Gastrocnemius medialis (tissue), 4 donors: ENCODE results near the gene KRTAP5-4. TPM values are rescaled to one million over a fixed set of nuclear protein-coding genes. Genes with fewer than 3 reads are reported as not detected.
"Not testable (repeated sequence)": the region's sequence is repeated elsewhere in the genome, so short reads cannot be mapped to it uniquely, and the experiment has no call there.

Experiments used
- ATAC-seq, 2 donors: fragments of 150-250 bp; one replicate each; pipeline ENCODE4 v1.9.1; 2016
- DNase-seq, 2 donors: peaks; one replicate each; pipeline ENCODE4 v3.0.0-alpha.2; 2019
- H3K27ac ChIP-seq, 4 donors: fragments of 200-600 bp; sonication (generic); 1 replicate in 1 of 4; 2 replicates in 3 of 4; pipeline ENCODE4 v1.5.1; 2016 to 2018; ENCODE audit warnings: mild to moderate bottlenecking in 2 of 4, moderate library complexity in 1 of 4
- H3K27me3 ChIP-seq, 3 donors: fragments of 200-600 bp; sonication (generic) in 2 of 3; 1 replicate in 1 of 3; 2 replicates in 2 of 3; pipeline versions ENCODE4 v1.5.1 to v1.6.0; 2016 to 2019; ENCODE audit warnings: mild to moderate bottlenecking in 1 of 3, moderate library complexity in 1 of 3
- H3K36me3 ChIP-seq, 2 donors: fragments of 200-600 bp; sonication (generic) in 1 of 2; one replicate each; pipeline ENCODE4 v1.5.1; 2017 to 2018
- H3K4me1 ChIP-seq, 2 donors: fragments of 200-600 bp; sonication (generic) in 1 of 2; one replicate each; pipeline ENCODE4 v1.5.1; 2016 to 2017; ENCODE audit warnings: mild to moderate bottlenecking in 2 of 2
- H3K4me3 ChIP-seq, 4 donors: fragments of 200-600 bp; sonication (generic) in 3 of 4; 1 replicate in 1 of 4; 2 replicates in 3 of 4; pipeline ENCODE4 v1.5.1; 2016 to 2019; ENCODE audit warnings: mild to moderate bottlenecking in 2 of 4
- H3K9me3 ChIP-seq, 3 donors: fragments of 200-600 bp; sonication (generic) in 2 of 3; 1 replicate in 1 of 3; 2 replicates in 2 of 3; pipeline ENCODE4 v1.5.1; 2016 to 2019
- POLR2A ChIP-seq, 2 donors: fragments of 450-650 bp; IDR thresholded peaks; one replicate each; pipeline ENCODE4 v1.6.1; 2017; ENCODE audit warnings: antibody characterized with exemption in 2 of 2, mild to moderate bottlenecking in 2 of 2, moderate library complexity in 2 of 2
- in situ Hi-C, 4 donors: fragments of 200-750 bp; cut with MboI; loops; one replicate each; pipeline versions ENCODE4 v1.15.0 to v1.8.0; 2017; ENCODE audit warnings: low sequenced_read_pairs in 4 of 4
- intact Hi-C: fragments of 100-400 bp; cut with DNase I; formaldehyde crosslinking; loops from one replicate; pipeline ENCODE4 v1.15.1; 2023; ENCODE audit warnings: low total_unique reads
- total RNA-seq, 4 donors: library from RNA; depleted of rRNA; stranded (reverse); fragments of >200 nt; gene quantifications; one replicate each; pipeline versions ENCODE4 v1.1.0 to v1.2.3, GENCODE V29; 2016
- TF ChIP-seq, protein P1 (sequence below), 5 experiments: fragments of 450-650 bp in 3 of 5; fragments of 200-600 bp in 2 of 5; sonication (generic) in 2 of 5; IDR thresholded peaks in 4 of 5; conservative IDR thresholded peaks in 1 of 5; 1 replicate in 4 of 5; 2 replicates in 1 of 5; pipeline ENCODE4 v1.5.1; 2016 to 2019; ENCODE audit warnings: antibody characterized with exemption in 5 of 5, mild to moderate bottlenecking in 3 of 5, moderate library complexity in 3 of 5

KRTAP5-4 gene
- total RNA-seq, 4 donors from 2014 or later = not detected

DNA sequence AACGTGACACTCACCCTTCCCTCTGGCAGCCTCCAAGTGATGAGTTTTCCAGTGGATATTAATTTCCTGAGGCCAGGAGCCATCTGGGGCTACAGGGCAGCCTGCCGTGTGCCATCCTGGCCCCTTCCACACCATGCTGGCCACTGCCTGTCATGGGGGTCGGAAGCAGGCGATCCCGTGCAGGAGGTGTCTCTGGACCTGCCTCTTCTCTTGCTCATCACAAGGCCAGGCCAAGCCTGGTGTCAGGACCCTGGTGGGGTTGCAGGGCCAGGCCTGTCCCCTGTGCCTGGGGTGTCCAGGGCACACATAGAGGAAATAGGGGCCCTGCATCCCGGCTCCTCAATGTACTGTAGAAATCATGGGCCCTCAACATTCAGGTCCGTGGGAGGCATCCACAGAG, 17.2 kb downstream of the KRTAP5-4 start:
- Histone ChIP-seq H3K4me3 (no peak overlapping the region), H3K36me3 (no peaks in the 10 kb centered on the region)
- in situ Hi-C loops = no loop called here

DNA sequence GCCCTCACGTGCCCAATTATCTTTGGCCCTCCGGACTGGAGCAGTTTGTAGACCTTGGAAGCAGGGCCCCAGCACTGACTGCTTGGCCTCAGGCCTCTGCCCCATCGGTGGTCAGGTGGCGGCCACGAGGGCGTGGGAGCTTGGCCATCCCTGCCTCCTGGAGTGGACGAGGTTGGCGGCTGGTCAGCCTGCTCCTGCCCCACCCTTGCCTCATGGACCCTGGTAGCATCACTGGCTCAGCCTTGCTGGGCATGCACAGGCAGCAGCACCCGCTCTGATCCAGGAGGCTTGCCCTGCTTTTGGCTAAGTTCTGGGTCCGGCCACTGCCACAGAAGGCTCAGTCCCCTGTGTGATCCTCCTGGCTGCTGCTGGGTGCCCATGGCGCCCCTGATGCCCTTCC, 17.8 kb downstream of the KRTAP5-4 start:
- DNase-seq (no peak), ATAC-seq (no peak)
- Histone ChIP-seq H3K27ac (no peak overlapping the region), H3K36me3 (no peaks in the 10 kb centered on the region), H3K4me1 (peaks cover 0 to 2% of the 10 kb centered on the region in 2 donors), H3K27me3 (peaks cover 0 to 6% (median 6%) of the 10 kb centered on the region in 3 donors), H3K4me3 (no peak overlapping the region), H3K9me3 (no peaks in the 10 kb centered on the region)
- intact Hi-C loops (no loop called here), in situ Hi-C loops (no loop called here)
- TF ChIP-seq POLR2A (IDR thresholded peaks at IDR 0.05) = no peak
- TF ChIP-seq, protein P1, sequence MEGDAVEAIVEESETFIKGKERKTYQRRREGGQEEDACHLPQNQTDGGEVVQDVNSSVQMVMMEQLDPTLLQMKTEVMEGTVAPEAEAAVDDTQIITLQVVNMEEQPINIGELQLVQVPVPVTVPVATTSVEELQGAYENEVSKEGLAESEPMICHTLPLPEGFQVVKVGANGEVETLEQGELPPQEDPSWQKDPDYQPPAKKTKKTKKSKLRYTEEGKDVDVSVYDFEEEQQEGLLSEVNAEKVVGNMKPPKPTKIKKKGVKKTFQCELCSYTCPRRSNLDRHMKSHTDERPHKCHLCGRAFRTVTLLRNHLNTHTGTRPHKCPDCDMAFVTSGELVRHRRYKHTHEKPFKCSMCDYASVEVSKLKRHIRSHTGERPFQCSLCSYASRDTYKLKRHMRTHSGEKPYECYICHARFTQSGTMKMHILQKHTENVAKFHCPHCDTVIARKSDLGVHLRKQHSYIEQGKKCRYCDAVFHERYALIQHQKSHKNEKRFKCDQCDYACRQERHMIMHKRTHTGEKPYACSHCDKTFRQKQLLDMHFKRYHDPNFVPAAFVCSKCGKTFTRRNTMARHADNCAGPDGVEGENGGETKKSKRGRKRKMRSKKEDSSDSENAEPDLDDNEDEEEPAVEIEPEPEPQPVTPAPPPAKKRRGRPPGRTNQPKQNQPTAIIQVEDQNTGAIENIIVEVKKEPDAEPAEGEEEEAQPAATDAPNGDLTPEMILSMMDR (IDR thresholded peaks at IDR 0.05 in 4 of 5, conservative IDR thresholded peaks at IDR 0.05 in 1 of 5) = no peak

More for the DNA sequence above, 17.2 kb downstream of the KRTAP5-4 start:
- Histone ChIP-seq H3K27ac (no peak overlapping the region), H3K9me3 (no peaks in the 10 kb centered on the region), H3K4me1 (peaks cover 0 to 2% of the 10 kb centered on the region in 2 donors), H3K27me3 (peaks cover 0 to 6% (median 6%) of the 10 kb centered on the region in 3 donors)
- DNase-seq (no peak), ATAC-seq (no peak)
- no peak for TF ChIP-seq POLR2A (IDR thresholded peaks at IDR 0.05)
- intact Hi-C loops = no loop called here

GRCh38 chr11:1603629-1604028, 18.3 kb downstream of the KRTAP5-4 start:
- no peak for ATAC-seq
- Histone ChIP-seq H3K4me1 (peaks cover 0 to 2% of the 10 kb centered on the region in 2 donors), H3K27ac (no peak overlapping the region), H3K36me3 (no peaks in the 10 kb centered on the region), H3K9me3 (no peaks in the 10 kb centered on the region), H3K4me3 (no peak overlapping the region), H3K27me3 (peaks cover 0 to 6% (median 6%) of the 10 kb centered on the region in 3 donors)
- in situ Hi-C loops (no loop called here), intact Hi-C loops (no loop called here)
- no peak for DNase-seq
- TF ChIP-seq, protein P1 (IDR thresholded peaks at IDR 0.05 in 4 of 5, conservative IDR thresholded peaks at IDR 0.05 in 1 of 5) = no peak
- no peak for TF ChIP-seq POLR2A (IDR thresholded peaks at IDR 0.05)

- H3K4me3 ChIP-seq, DNase-seq, H3K27ac ChIP-seq, in situ Hi-C loops, H3K27me3 ChIP-seq, H3K36me3 ChIP-seq, intact Hi-C loops, H3K4me1 ChIP-seq, H3K9me3 ChIP-seq, ATAC-seq: not testable (repeated sequence)
These were observed 20.3 kb downstream of the KRTAP5-4 start for GRCh38 chr11:1601663-1602062.

GRCh38 chr11:1600626-1601025, 21.3 kb downstream of the KRTAP5-4 start:
- in situ Hi-C loops (no loop called here), intact Hi-C loops (no loop called here)
- H3K27me3 ChIP-seq = peaks cover 0 to 6% (median 3%) of the 10 kb centered on the region in 3 donors
- H3K4me3 ChIP-seq = no peak overlapping the region
- TF ChIP-seq, protein P1 (IDR thresholded peaks at IDR 0.05 in 4 of 5, conservative IDR thresholded peaks at IDR 0.05 in 1 of 5) = no peak
- TF ChIP-seq POLR2A (IDR thresholded peaks at IDR 0.05) = no peak
- H3K4me1 ChIP-seq = no peaks in the 10 kb centered on the region
- ATAC-seq (no peak), DNase-seq (no peak)
- no peaks in the 10 kb centered on the region for H3K9me3 ChIP-seq
- H3K27ac ChIP-seq = no peak overlapping the region
- no peaks in the 10 kb centered on the region for H3K36me3 ChIP-seq

DNA sequence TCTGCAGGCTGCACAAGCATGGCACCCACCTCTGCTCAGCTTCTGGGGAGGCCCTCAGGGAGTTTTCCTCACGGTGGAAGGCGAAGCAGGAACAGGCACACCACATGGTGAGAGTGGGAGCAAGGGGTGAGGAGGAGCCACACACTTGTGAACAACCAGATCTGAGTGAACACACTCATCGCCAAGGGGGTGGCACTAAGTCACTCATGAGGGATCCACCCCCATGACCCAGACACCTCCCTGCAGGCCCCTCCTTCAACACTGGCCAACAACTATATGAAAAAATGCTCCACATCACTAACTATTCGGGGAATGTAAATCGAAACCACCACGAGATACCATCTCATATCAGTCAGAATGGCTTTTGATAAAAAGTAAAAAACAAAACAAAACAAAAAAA, 23.1 kb downstream of the KRTAP5-4 start:
- Histone ChIP-seq H3K9me3 (no peaks in the 10 kb centered on the region), H3K27me3 (peaks cover 0 to 6% (median 0%) of the 10 kb centered on the region in 3 donors), H3K36me3 (no peaks in the 10 kb centered on the region), H3K27ac (no peak overlapping the region), H3K4me3 (no peak overlapping the region), H3K4me1 (no peaks in the 10 kb centered on the region)
- no peak for TF ChIP-seq POLR2A (IDR thresholded peaks at IDR 0.05)
- TF ChIP-seq, protein P1 (IDR thresholded peaks at IDR 0.05 in 4 of 5, conservative IDR thresholded peaks at IDR 0.05 in 1 of 5) = no peak
- intact Hi-C loops (no loop called here), in situ Hi-C loops (no loop called here)
- no peak for ATAC-seq
- DNase-seq = no peak

- in situ Hi-C loops = not testable (repeated sequence)
These were observed 23.5 kb downstream of the KRTAP5-4 start for GRCh38 chr11:1598406-1598805.

More at GRCh38 chr11:1598406-1598805, 23.5 kb downstream of the KRTAP5-4 start:
- H3K9me3 ChIP-seq, ATAC-seq, DNase-seq, intact Hi-C loops, H3K4me1 ChIP-seq, H3K27me3 ChIP-seq, H3K36me3 ChIP-seq, H3K27ac ChIP-seq, H3K4me3 ChIP-seq: not testable (repeated sequence)
